SKM-1 treated with dmso at 0.1 percent for 144 hours (cell line): ENCODE measurements around the gene STAB2.

Experiments
- DNase-seq: peaks from one replicate; lab custom pipeline; 2025; ENCODE audit not compliant: unreplicated experiment; lab: John Stamatoyannopoulos, UW

The STAB2 gene

DNA sequence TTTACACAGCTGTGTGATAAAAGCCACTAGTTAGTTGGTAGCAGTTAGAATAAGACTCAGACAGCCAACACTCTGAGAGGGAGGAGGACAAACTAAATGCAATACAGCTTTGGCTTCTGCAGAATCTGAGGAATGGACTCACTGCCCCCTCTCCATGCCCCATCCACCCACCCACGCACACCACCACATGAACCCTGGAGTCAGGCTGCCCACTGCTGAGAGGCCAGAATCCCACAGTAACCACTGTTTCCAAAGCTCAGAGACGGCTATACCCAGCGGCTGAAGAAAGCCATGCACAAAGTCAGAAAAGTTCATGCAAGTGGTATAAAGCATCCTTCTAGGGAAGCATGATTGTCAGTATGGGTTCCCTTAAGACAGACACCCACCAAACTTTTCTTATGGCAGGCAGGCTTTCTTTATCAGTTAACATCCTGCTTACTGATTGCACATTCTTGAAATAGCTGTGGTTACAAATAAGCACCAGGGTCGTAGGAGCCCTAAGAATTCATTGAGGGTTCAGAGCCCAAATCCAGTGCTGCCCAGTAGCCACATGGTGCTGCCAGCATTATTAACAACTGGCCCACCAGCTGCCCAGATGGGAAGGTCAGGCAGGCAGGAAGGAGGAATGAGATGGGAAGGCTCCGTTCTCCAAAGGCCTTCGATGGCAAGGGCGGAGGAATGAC, 192.5 kb downstream of the STAB2 start:
- DNase-seq, result peak; percentile 99

DNA sequence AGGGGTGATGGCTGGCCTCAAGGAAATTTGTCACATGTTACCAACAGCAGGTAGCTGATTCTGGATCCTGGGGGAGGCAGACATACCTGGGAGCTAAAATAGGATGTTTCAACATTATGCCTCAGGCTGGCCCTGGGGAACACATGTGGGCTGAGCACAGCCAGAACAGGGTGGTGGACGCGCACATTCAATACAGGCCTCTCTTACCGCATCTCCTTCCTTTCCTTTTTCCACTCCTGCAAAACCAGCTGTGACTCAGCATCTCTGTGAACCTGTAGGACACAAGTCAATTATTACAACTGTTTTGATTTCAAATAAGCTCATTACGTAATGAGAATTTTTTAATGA, 193.0 kb downstream of the STAB2 start:
- DNase-seq, result no peak

DNA sequence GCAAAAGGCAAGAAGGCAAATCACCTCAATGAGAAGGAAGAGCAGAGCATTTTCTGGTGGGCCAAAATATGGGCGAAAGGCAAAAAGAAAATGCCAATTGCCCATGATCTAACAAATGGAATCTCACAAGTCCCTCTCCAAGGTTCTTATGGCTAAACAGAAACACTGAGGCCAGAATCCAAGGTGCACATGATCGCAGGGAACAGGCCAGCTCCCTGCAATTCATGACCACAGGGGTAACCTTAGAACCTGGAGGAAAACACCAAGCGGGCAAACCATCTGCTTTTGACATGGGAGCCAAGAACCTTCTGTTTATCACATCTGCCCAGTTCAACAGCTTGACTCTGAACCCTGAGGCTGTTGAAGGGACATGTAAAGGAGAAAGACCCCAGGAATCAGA, 193.9 kb downstream of the STAB2 start:
- no peak for DNase-seq

DNA sequence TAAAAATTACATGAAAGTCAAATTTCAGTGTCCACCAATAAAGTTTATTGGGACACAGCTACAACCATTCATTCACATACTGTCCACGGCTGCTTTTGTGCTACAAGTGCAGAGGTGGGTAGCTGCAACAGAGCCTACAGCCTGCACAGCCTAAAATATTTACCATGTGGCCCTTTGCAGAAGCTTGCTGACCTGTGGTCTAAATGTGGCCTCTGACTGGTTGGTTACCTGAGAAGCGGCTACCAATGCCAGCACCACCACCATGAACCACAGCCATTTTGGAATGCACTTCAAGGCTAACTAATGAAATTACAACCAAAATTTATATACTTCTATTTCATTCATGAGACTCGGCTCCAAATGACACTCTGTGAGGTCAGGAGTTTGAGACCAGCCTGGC, 195.3 kb downstream of the STAB2 start:
- DNase-seq, result no peak

DNA sequence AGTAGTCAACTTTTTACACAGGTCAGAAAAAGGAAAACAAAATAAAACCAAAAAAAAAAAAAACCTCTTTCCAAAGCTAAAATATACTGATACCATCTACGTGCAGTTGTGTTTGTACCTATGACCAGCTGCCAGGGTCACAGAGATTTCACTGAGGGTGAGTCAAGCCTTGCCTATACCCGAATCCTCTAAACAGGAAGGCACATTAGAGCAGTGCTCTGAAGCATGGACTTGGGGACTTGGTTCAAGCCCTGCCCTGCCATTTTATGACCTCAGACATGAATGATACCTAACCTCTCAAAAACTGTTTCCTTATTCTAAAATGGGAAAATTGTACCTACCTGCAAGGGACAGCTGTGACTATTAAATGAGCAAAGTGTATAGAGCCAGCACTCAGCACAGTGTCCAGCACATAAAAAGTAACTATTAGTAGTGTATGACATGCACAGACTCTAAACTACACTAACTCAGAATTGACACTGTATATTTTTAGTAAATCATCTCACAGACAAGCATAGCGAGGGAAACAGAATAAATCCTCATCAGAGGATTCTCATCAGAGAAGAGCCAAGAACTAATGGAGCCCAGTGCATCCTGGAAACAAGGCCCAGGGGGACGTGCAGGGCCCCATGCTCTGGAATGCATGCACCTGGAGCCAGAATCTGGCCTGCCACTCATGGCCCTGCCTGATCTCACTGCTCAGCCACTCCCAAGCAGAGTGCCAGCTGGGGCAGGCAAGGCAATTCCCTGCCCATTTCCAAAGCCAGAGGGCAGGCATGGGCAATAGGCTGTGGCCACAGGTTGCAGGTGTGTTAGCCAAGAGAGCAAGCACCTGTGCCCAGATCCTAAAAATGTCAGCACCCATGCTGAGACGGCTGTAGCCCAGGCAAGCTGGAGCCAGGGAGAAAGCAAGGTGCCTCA, 196.9 kb downstream of the STAB2 start:
- no peak for DNase-seq

DNA sequence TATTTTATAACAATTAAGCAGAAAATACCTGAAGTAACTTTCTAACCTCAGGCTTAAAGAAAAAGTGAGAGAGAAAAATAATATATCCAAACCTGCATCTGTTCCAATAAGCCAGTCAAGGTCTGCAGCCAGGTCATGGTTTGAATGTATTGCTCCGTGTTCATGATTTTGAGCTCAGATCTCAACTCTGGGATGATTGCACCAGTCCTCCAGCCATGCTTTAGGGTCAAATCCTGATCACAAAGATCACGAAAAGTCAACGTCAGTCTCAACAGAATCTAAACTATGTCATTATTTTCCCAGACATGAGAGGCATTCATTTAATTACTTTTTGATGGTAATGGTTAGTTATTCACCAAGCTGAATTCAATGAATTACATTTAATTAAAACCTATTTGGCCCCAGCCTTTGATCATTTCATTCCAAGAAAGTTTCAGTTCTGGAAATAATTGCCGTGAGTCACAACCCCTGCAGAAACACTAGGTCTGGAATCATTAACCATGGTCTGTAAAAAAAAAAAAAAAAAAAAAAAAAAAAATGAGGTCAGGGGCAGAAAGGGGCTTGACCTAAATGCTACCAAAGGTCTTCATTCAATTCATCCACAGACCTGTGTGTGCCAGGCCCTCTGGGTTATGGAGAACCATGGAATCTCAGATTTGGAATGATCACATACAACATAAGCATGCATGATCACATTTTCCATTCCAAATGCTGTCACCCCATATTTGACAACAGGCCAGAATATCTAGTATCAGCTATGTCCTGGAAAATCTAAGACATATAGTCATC, 198.4 kb downstream of the STAB2 start:
- no peak for DNase-seq

DNA sequence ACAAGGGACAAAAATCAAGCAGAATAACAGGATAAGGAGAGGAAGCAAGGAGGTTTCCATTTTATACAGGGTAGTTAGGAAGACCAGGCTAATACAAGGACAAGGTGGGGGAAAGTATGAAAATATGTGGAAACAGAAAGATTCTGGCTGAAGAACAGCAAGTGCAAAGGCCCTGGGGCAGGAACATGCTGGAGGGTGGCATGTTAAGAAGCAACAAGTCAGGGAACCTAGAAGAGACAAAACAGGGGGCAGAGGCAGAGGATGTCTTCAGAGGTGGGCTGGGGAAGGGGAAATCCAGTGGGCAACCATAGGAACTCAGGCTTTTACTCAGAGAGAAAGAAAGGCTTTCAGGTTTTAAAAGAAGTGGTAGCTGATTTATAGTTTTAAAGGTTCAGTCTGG, 199.1 kb downstream of the STAB2 start:
- DNase-seq, result no peak

DNA sequence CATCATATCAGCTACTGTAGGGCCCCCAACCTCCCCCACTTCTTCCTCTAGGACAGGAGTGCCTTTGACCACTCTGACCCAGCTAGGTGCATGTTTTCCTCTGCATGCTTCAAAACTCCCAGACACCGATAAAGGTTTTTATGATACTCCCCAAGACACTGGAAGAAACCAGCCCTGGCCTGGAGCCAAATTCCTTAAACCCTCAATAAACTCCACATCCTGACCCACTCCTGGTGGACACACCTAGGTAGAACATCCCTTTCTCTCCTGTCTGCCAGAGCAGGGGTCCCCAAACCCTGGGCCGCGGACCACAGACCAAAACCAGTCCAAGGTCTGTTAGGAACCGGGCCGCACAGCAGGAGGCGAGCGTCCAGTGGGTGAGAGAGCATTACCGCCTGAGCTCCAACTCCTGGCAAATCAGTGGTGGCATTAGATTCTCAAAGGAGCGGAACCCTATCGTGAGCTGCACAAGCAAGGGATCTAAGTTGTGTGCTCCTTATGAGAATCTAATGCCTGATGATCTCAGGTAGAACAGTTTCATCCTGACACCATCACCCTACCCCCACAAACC, 204.4 kb downstream of the STAB2 start:
- DNase-seq, result no peak

DNA sequence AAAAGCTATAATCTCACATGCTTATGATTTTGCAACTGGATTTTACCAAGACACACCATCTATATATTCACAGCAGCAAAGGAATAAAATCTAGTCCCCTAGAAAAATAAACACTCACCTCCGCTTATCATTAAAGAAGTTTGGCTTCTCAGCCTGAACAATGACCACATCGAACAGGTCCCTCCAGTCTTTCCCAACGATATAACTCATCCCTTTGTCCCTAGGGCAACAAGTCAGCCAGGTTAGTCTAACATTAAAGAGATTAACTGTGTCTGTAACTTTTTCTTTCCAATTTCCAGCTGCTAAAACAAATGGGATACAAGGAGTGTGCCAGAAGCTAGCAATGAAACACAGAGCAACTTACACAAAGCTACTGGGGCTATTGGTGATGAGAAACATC, 206.0 kb downstream of the STAB2 start:
- no peak for DNase-seq

DNA sequence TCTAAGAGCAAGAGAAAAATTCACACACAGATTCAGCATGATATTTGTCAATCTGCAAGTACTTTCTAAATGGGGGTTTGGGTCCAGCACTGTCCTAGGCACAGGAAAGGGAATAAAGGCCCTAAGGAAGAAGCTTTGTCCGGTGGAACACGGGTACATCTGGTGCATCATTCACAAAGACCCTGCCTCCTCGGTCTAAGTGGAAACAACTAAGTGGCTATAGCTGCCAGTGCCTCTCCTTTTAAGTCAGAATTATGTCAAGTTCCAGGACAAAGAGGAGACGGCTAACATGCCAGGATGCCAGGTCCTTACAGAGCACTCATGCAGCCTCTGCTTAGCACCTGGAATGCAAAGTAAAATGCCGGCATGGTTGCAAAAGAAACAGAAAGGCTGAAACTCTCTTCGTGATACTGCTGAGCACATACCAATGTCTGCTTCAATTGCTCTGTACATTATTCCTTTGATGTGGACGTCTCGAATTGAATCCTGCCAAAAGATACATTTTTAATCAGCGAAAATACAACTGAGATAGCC, 206.5 kb downstream of the STAB2 start:
- DNase-seq, result no peak

DNA sequence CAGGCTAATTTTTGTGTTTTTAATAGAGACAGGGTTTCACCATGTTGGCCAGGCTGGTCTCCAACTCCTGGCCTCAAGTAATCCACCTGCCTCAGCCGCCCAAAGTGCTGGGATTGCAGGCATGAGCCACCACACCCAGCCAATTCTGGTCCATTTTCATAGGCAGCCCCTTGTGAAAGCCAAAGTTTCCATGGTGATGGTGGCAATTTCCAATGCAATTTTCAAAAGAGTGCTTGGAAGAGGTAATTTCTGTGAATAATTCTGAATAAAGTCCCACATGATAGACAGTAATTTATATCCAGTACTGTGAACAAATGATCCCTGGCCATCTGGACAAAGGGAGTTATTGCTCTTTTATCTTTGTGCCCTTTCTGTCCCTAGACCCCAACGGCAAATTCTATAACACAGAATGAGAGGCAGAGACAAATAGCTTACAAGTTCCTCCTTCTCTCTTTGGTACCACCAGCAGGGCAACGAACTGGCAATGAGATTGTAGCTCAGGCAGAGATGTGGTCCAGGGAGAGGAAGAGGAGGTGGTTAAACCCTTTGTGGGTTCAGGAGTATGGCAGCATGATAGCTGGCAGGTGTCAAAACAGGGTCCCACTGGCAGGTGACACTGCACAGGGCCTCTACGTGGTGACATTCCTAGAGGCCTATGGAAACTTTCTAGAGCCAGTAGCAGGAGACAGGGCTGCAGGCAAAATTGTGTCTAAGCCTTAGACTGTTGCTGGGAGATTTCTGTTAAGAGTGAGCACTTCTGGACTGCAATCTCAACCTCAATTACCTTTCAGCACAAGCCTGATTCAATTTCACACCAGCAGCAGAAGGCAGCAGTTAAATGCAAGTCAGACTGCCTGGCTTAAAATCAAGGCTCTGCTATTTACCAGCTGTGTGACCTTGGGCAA, 207.5 kb downstream of the STAB2 start:
- DNase-seq, result no peak

DNA sequence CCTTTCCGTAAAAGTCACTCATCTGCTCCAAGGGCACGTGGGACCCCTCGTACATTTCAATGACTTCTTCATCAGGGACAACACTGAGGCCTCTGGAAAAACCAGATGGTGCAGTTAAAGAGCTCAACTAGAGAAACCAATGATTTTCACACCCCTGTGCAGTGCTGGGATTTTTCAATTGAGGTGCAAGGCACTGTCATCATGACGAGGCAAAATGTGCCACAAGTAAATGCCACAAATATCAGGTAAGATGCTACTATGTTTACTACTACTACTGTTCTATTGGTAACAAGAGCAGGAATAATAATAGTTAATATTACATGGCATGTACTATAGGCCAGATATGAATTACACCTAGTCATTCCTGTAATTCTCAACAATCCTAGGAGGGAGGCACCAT, 211.5 kb downstream of the STAB2 start:
- no peak for DNase-seq

DNA sequence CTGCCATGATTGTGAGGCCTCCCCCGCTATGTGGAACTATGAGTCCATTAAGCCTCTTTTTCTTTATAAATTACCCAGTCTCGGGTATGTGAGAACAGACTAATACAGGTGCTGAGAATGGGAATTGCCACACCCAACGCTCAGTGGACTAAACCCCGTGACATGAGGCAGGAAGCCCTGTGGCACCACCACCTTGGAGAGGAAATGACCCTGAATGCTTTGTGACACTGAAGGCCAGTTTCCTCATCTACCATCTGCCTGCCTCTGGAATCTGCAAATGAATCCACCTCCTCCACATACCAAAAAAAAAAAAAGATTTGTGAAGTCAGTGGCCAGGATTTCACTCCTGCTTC, 212.4 kb downstream of the STAB2 start:
- peak; percentile 42 for DNase-seq

DNA sequence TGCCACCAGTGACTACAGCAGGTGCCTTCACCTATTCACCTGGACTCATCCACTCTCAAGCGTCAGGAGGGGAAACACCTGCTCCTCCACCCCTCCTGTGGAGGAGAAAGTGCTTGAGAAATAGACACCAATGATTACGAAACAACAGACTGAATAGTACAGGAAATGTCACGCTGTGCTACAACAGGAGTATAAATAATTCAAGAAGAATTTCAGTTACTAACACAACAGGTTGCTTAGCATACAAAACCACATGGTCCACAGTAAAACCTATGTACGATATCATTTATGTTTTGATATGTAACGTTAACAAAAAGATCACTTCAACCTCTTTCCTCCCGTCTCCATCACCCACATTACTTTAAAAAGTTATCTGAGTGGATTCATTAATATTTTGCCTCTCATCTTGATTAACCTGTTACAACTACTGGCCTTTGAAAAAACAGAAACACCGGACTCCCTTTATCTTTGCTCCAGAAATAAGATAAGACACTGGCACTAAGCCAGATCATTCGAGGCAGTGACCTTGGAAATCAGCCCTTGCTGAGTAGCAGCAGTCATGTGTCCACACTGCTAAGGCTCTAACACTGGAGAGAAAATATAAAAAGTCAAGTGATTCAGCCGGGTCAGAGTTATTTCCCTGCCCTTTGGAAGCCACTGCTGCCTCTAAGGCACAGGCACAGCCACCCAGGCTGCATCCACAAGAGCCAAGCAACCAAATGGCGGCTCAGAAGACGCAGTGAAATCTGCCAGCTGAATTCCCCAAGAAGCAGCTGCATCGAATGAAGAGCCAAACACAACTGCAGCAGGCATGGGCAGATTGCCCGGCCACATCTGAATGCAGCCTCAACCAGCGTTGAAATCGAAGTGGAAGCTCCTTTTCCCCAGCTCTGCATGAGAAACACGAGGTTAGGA, 213.0 kb downstream of the STAB2 start:
- DNase-seq, result peak; percentile 42

DNA sequence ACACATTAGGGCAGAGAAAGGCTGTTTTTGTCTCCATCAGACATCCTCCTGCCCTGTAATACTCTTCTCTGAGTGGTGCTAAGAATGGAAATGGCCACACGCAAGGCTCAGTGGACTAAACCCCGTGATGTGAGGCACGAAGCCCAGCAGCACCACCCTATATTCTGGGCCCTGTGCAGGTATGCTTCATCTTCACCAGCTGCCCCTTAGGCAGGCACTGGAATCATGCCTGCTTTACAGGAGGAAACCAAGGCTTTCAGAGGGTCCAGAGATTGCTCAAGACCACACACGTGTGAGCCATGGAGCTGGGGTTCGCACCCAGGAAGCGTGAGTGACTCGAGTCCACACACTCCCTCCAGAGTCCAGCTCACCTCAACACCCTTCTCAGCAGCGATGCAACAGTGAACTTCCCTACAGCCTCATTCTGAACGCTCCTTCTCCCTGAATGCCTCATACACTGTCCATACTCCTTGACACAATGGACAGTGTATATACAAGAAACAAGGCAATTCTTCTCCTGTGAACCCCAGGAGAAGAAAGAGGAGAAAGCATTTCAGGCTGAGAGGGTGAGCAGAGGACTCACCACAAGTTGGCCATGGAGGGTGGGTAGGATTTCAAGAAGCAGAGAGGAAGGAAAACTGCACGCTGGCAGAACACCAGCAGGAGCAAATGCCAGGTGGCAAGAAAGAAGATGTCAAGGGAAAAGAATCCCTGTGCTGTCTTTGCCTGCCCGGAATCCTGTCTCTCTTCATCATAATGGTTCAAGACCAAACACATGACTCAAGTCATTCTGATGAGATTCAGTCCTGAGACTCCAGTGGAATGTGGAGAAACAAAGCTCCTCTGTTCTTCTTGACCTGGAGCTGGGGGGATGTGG, 214.9 kb downstream of the STAB2 start:
- DNase-seq, result no peak

DNA sequence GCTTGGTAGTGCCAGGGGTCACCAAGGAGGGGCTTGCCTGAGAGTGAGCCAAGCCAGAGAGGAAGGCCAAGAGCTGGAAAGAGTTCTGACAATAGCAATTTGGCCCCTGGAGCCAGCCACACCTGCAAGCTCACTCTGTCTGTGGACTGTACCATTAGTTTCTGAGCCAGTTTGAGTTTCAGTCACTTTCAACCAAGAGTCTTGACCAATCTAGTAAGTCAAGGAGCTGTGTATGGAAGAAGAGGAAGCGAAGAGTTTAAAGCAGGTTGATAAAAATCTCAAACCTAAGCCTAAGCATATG, 215.5 kb downstream of the STAB2 start:
- DNase-seq, result no peak

DNA sequence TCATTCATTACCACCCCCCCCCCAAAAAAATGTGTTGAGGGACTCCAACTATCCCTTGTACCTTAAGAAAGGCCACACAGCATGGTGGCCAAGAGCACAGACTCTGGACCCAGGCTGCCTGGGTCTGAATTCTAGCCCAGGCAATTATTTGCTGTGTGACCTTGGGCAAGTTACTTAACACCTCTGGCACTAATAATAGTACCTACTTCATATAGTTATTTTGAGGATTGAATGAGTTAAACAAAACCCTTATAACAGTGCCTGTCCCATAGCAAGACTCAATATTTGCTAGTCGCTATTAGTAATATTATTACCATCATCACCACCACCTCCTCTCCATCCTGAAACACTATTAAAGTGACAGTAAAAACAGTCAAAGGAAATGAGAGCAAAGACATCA, 216.8 kb downstream of the STAB2 start:
- DNase-seq, result no peak

DNA sequence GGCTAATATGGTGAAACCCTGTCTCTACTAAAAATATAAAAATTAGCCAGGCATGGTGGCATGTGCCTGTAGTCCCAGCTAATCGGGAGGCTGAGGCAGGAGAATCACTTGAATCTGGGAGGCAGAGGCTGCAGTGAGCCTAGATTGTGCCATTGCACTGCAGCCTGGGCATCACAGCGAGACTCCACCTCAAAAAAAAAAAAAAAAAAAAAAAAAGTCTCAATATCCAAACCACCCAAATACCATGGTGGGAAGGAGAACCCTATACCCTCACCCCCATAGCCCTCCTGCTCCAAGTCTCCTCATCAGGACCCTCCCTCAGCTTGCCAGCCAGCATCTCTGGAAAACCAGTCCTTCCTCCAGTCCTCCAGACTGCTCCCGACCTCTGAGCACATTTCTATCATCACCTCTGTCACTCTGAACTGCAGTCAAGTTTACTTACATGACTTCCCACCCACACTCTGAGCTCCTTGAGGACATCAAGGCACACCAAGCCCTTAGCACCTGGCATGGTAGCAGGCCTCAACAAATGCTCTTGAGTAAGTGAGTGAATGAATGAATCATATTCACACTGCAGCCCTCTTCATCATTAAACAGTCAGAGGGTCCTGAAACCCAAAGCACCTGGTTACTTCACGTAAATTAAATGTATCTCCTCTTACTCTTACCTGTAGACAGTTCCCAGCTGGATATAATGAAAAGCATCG, 218.7 kb downstream of the STAB2 start:
- no peak for DNase-seq
